Measurements from ENCODE around the gene TFF1. TPM values are rescaled to one million over a fixed set of nuclear protein-coding genes. Genes with fewer than 3 reads are reported as not detected.

Gene TFF1
- total RNA-seq, 1 donor from 2014 or later, result not detected

GRCh38 chr21:42358937-42359336 lies 7.4 kb downstream of the TFF1 start:
- Histone ChIP-seq H4K20me1 (ENCODE audit: low read depth) (no peaks in the 10 kb centered on the region), H3K9ac (no peak overlapping the region), H3K4me3 (no peak overlapping the region), H3K36me3 (no peaks in the 10 kb centered on the region), H3K9me3 (ENCODE audit: low read depth) (peaks cover 4% of the 10 kb centered on the region), H3K79me2 (ENCODE audit: low read depth) (no peaks in the 10 kb centered on the region), H3K4me2 (no peak overlapping the region), H3K27ac (no peak overlapping the region), H3K4me1 (no peaks in the 10 kb centered on the region), H2AFZ (replicated peaks) (no peak overlapping the region), H3F3A (ENCODE audit: low read depth) (no peaks in the 10 kb centered on the region), H3K27me3 (no peaks in the 10 kb centered on the region)
- H3K4me3 Mint-ChIP-seq, result no peak overlapping the region
- H3K27ac Mint-ChIP-seq, result no peak overlapping the region
- TF ChIP-seq EZH2phosphoT487 (IDR thresholded peaks at IDR 0.05) (no peak), EZH2 (IDR thresholded peaks at IDR 0.05) (no peak), CTCF (IDR thresholded peaks at IDR 0.05) (no peak)
- no peaks in the 10 kb centered on the region for H3K36me3 Mint-ChIP-seq
- DNase-seq (ENCODE audit: low spot score), result no peak
- H3K4me1 Mint-ChIP-seq, result peaks cover 19% of the 10 kb centered on the region
- H3K9me3 Mint-ChIP-seq, result peaks cover 10% of the 10 kb centered on the region
- peaks cover 10% of the 10 kb centered on the region for H3K27me3 Mint-ChIP-seq (ENCODE audit: insufficient read depth, low read depth)

GRCh38 chr21:42358261-42358660 lies 8.1 kb downstream of the TFF1 start:
- no peaks in the 10 kb centered on the region for H3K4me1 ChIP-seq
- Mint-ChIP-seq H3K27me3 (ENCODE audit: insufficient read depth, low read depth) (peaks cover 10% of the 10 kb centered on the region), H3K9me3 (peaks cover 10% of the 10 kb centered on the region), H3K36me3 (no peaks in the 10 kb centered on the region), H3K4me1 (peaks cover 23% of the 10 kb centered on the region), H3K4me3 (no peak overlapping the region), H3K27ac (no peak overlapping the region)
- H3K9ac ChIP-seq, result no peak overlapping the region
- H3K79me2 ChIP-seq (ENCODE audit: low read depth), result no peaks in the 10 kb centered on the region
- no peaks in the 10 kb centered on the region for H4K20me1 ChIP-seq (ENCODE audit: low read depth)
- no peak overlapping the region for H3K4me2 ChIP-seq
- TF ChIP-seq CTCF (IDR thresholded peaks at IDR 0.05) (no peak), EZH2phosphoT487 (IDR thresholded peaks at IDR 0.05) (no peak), EZH2 (IDR thresholded peaks at IDR 0.05) (no peak)
- H3F3A ChIP-seq (ENCODE audit: low read depth), result no peaks in the 10 kb centered on the region
- H3K36me3 ChIP-seq, result no peaks in the 10 kb centered on the region
- DNase-seq (ENCODE audit: low spot score), result no peak
- H3K4me3 ChIP-seq, result no peak overlapping the region
- H3K9me3 ChIP-seq (ENCODE audit: low read depth), result peaks cover 4% of the 10 kb centered on the region
- no peaks in the 10 kb centered on the region for H3K27me3 ChIP-seq
- H3K27ac ChIP-seq, result no peak overlapping the region
- no peak overlapping the region for H2AFZ ChIP-seq (replicated peaks)

- peaks cover 22% of the 10 kb centered on the region for H3K4me1 Mint-ChIP-seq
- H3K4me3 Mint-ChIP-seq, result no peak overlapping the region
- H3K9me3 Mint-ChIP-seq, result peaks cover 10% of the 10 kb centered on the region
- no peaks in the 10 kb centered on the region for H3K36me3 Mint-ChIP-seq
- no peak overlapping the region for H3K9ac ChIP-seq
- no peak for DNase-seq (ENCODE audit: low spot score)
- no peak overlapping the region for H2AFZ ChIP-seq (replicated peaks)
- H3K79me2 ChIP-seq (ENCODE audit: low read depth), result no peaks in the 10 kb centered on the region
- H3K27me3 Mint-ChIP-seq (ENCODE audit: insufficient read depth, low read depth), result peaks cover 13% of the 10 kb centered on the region
- no peak overlapping the region for H3K27ac ChIP-seq
- H3K9me3 ChIP-seq (ENCODE audit: low read depth), result peaks cover 4% of the 10 kb centered on the region
- H3K27ac Mint-ChIP-seq, result no peak overlapping the region
- TF ChIP-seq CTCF (IDR thresholded peaks at IDR 0.05) (no peak), EZH2 (IDR thresholded peaks at IDR 0.05) (no peak), EZH2phosphoT487 (IDR thresholded peaks at IDR 0.05) (no peak)
- no peak overlapping the region for H3K4me2 ChIP-seq
- H3K4me3 ChIP-seq, result no peak overlapping the region
- no peaks in the 10 kb centered on the region for H3K27me3 ChIP-seq
- H3F3A ChIP-seq (ENCODE audit: low read depth), result no peaks in the 10 kb centered on the region
- no peaks in the 10 kb centered on the region for H3K4me1 ChIP-seq
- H4K20me1 ChIP-seq (ENCODE audit: low read depth), result no peaks in the 10 kb centered on the region
- H3K36me3 ChIP-seq, result no peaks in the 10 kb centered on the region
These were observed 9.0 kb downstream of the TFF1 start for GRCh38 chr21:42357307-42357706.

All from neural progenitor cell (in vitro differentiated cells).